NCI-H2029 (cell line): ENCODE data around the gene CCDC3.

Source experiments
- DNase-seq: peaks from one replicate; lab custom pipeline; 2025; lab: John Stamatoyannopoulos, UW

The CCDC3 gene

DNA sequence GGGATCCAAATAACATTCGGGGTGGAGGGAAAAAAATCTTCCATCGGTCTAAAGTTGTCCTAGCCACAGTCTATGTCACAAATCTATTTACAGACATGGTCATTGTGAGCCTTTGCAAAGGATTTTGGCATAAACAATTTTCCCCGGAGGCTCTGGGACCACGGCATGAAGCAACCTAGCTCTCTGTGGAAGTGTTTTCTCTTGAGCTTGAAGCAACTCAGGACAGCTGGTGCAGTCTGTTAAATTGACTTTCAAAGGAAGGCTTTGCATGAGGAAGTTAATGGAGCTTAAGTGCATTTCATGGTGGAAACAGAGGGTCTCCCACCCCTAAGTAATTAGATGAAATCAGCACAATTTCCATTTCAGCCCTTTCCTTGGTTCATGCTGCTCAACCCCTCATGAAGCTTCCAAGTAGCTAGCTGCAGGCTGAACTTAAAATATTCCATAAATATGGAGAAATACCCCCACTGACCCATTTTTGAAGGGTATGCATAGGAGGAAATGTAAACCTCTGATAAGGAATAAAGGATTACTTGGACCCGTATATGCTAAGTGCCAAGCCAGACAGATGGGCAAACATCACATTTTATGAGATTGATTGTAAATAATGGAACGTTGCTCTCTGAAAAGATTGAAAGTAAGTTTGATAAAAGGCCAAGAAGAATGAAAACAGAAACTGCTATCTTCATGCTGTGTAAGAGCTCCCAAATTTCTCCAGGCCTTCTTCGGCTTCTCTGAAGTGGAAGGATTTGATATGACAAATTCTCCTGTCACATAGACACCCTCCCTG, 39.9 kb downstream of the CCDC3 start:
- DNase-seq: no peak

DNA sequence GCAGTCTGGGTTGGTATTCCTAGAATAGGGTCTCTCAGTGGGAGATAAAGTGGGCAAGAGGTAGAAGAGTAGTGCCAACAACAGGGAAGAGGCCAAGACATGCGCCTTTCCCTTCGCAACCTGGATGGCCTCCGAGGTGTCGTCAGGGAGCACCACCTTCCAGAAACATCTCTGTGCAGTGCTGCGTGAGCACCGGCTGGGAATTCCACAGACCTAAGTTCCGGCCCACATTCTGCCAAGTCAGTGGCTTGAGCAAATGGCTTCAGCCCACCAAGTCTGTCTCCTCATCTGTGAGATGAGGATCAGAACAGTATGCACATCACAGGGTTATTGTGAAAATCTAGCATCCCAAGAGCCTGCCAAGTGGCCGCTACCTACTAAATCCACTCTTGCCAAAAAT, 40.6 kb downstream of the CCDC3 start:
- no peak for DNase-seq

DNA sequence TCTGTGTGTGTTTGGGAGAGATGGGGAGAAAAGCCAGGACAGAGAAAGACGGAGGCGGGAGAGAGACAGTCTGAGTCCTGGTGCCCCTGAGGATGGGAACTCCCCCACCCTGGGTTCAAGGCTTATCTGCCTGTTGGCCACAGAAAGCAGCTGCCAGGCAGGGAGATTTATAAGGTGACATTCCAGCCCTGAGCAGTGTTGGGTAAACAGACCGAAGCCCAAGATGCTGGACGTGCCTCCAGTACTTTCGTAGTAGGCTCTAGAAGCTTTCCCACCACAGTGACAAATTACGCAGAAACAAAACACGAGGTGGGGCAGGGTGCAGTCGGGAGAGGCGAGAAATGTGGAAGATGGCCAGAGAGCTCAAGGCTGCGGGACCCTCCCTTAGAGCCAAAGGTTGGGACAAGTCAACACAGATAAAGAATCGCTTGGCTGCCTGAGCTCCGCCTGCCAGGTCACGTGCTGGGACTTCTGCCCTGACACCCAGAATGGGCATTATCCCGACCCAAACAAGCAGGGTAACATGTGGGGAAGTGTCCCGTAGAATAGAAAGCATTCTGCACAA, 41.1 kb downstream of the CCDC3 start:
- no peak for DNase-seq

DNA sequence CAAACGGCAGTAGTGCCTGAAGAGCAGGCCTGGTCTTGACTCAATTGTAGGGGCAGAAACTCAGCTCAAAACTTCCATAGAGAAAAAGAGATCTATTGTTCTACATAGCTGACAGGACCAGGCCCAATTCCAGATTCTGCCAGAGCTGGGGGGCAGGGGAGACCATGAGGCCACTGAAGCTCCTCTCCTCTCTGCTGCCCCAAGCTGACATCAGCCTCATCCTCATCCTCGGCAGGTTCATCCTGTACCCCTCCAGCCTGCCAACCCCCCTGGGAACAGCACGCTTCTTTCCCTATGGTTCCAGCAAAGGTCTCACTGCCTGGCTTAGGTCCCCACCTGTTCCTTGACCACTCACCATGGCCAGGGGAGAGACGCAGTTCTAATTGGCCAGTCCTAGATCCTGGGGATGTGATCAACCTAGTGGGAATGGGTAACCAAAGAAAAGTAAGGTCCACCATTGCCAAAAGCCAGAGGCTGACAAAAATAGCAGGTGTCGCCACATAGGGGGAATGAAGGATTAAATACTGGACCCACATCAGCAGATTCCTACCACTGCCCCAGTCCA, 42.9 kb downstream of the CCDC3 start:
- DNase-seq: no peak

DNA sequence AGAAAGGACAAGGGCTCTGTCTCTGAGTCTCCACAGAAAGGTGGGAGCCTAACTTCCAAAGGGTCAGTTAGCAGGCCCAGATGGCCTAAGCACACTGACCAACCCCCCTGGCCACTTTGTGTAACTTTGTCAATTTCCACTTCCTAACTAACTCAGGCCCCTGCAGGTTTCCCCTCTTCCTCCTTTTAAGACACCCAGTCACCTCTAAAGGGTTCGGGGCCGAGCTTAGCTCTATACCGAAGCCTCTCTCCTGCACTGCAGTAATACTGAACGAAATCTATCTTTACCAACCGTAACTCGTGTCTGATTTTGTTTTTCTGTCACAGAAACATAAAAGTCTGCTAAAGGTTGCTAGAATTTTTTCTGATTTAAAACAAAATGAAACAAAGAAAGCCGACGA, 44.4 kb downstream of the CCDC3 start:
- DNase-seq: no peak

DNA sequence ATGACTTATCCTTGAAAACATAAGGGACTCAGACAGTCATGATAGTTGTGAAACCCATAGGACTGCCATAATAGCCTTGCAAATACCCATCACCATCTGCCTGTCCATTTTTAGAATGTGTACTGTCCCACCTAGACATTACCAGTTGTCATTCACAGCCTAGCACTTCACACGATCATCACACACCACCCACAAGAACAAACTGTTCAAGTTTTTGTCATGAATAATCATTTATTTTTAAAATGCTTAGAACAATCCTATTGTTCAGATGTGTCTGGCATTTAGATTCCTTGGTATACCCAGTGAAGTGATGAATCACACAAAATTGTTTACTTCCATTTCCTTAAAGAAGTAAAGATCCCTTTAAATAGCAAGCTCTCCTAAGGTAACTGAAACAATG, 46.6 kb downstream of the CCDC3 start:
- no peak for DNase-seq

DNA sequence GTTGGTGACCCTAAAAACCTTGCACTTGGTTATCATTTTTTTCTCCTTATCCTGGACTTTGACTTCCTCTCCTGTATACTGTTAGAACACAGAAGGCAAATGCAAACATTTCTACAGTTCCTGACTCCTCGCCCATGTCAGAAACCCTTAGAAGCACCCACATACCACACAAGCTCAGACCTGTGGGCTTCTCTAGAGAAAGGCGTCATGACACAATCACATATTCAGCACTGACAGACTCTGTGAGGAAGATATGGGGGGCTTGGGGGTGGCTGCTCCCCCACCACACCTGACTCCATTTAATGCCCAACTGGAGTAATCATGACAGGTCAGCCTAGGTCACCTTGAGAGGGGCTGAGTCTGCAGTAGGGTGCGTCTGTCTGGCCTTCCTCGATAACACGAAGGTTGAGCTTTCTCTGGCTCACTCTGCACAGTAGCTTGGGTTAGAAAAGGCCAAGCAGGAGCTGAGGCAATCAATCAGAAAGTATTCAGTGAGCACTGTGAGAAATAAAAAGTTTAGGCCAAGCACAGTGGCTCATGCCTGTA, 50.9 kb downstream of the CCDC3 start:
- DNase-seq: no peak

DNA sequence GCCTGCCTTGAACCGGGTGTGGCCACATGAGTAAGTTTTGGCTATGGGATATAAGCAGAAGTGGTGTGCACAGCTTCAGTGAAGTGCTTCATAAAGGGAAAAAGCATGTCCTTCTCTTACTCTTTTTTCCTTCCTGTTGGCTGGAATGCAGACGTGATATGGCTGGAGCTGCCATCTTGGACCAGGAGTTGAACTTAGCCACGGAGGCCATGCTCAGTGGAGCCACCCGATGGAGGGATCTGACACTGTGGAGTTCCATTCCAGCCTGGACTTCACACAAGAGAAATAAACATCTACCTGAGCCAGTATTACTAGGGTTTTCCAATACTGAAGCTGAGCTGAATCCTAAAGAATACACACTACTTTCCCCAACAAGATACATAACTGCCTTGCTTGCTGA, 52.3 kb downstream of the CCDC3 start:
- no peak for DNase-seq

DNA sequence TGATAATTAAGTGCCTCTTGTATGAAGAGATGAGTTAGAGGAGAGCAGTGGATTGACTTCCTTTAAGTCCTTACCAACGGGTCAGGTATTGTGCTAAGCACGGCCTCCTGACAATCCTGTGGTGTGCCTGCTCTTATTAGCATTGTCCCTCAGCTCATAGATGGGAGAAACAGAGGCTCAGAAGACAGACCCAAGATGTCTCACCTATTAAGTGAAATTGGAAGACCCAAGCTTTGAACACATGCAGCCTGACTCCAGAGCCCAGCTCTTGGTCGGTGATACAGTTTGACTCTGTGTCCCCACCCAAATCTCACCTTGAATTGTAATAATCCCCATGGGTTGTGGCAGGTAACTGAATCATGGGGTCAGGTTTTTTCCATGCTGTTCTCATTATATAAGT, 53.8 kb downstream of the CCDC3 start:
- DNase-seq: no peak

DNA sequence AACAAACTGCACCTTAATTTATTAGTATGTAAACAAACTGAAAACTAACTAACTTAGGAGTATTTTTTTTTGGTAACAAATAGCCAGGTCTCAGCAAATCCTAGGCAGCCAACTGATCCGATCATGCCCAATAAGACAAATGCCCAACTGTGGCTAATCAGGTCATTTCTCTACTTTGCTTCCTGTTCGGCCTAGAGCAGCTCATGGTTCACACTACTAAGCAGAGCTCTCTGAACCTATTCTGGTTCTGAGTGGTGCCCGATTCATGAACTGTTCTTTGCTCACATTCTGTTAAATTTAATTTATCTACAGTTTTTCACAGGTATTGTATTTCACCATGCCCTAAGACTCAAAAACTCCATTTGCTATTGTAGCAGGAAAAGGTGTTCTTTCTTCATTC, 55.1 kb downstream of the CCDC3 start:
- DNase-seq: no peak

DNA sequence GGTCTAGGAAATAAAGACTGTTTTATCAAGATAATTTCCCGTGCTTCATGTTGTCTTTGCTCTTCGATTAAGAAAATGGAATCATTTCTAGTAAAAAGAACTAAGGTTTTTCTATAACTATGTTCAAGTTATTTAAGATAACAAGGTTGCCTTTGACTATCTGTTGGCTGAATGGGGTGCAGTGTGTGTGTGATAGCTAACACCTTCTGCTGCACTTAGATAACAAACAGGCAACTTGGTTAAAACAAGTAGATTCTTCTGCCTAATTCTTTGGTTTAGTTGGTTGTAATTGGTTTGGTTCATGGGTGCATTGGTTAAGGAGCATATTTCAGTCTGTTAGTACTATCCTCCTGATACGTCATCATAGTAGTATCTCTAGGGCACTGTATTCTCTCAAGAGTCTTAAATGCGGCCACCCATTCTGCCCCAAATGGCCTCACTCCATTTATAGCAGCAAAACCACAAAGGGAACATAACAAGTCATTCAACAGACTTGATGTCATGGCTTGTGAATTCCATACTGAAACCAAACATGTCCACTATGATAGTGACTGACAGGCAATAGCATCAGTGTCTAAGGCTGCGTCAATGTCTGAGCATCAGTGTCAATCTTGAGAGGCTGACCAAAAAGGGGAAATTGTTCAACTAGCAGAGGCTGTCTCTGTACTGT, 55.7 kb downstream of the CCDC3 start:
- no peak for DNase-seq

DNA sequence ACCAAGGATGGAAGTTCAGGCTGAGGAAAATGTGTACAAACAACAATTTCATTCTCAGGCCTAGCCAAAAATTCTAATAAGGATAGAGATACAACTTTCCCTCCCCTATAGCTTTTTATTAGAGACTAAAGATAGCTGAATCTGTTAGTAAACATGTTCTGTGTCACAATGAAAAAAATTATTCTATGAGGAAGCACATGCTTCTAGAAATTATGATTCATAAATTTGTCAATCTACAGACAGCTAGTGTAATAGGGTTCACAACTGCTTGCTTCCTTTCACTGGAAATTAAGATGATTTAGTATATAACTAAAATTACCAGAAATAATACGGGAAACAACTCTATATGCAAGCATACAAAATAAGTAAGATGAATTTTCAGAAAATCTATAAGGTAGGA, 56.6 kb downstream of the CCDC3 start:
- no peak for DNase-seq

DNA sequence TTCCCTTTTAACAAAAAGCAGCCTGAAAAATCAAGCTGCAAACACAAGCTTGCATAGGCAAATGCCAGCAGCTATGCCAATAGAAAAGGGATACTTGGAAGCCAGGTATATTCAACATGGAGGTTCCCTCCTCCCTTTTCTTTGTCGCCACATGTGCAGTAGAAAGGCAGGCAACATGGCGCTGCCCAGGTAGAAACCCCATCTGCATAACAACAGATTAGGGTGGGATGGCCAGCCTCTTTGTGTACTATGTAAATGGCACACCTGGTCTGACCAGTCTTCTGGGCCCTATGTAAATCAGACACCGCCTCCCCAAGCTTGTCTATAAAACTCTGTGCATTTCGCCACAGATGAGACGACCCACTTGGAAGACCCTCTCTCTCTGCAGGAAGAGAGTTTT, 58.1 kb downstream of the CCDC3 start:
- no peak for DNase-seq

DNA sequence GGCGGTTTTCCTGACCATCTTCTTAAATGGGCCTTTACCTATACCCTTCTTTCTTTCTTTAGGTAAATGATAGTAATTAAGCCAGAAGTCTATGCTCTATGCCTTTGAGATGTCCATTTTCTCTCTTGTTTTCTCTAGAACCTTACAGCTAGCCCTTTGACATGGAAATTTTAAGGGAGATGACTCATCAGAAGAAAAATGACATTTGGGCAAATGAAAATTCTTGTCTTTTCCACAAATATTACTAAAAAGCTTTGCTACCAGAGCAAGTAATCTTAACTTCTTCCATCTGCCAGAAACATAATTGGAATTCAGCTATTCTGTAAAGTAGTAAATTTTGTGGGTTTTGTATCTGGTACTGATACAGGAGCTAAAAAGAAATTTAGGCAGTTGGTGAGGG, 59.5 kb downstream of the CCDC3 start:
- no peak for DNase-seq

DNA sequence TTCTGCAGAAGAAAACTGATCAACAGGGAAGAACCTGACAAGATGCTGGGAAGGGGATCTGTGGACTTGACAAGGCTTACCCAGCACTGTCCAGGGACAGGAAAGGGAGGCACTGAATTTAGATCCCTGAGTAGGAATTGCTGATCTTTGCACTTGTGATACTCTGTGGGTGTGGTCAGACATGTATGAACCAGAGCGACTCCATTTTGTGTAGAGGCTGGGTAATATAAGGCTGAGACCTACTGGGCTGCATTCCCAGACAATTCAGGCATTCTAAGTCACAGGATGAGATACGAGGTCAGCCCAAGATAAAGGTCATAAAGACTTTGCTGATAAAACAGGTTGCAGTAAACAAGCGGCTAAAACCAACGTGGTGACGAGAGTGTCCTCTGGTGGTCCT, 60.7 kb downstream of the CCDC3 start:
- DNase-seq: no peak

DNA sequence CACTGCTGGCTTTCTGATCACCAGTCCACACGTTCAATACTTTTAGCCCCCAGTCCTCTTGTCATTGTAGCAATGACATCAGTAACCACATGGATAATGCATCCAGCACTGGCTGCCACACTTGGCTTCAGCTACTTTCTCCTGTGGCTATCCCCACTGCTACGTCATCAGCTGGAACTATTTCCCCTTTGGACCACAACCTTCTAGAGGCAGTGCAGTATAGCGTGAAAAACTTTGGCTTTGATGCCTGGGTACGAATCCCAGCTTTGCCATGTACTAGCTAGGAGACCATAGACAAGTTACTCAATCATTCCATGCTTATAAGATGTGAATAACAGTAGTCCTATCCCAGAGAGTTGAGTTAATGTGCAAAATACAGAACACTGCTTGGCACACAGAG, 63.2 kb downstream of the CCDC3 start:
- no peak for DNase-seq

DNA sequence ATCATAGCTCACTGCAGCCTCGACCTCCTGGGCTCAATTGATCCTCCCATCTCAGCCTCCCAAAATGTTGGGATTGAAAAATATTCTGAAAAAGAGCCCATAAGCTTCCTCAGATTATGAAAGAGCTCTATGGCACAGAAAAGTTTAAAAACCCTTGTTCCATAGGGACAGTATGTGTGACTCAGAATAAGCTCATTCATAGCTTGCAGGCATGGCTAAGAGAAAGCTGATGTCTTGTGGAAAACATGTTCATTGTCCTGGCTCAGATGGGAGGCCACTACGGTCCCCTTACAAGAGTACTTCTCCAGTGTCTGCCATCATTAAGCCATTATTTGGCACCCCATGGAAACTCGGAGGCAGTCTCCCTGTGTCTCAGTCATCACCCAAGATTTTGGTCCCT, 64.0 kb downstream of the CCDC3 start:
- no peak for DNase-seq

DNA sequence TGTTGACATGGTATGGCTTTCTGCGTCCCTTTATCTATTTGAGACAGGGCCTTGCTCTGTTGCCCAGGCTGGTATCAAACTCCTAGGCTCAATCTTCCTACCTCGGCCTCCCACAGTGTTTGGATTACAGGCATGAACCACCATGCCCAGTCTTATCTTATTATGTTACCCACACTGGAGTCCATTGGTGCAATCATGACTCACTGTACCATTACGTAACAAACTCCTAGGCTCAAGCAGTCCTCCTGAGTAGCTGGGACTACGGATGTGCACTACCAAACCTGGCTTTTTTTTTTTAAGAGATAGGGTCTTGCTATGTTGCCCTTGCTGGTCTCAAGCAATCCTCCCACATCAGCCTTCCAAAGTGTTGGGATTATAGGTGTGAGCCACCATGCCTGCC, 66.7 kb downstream of the CCDC3 start:
- DNase-seq: no peak

DNA sequence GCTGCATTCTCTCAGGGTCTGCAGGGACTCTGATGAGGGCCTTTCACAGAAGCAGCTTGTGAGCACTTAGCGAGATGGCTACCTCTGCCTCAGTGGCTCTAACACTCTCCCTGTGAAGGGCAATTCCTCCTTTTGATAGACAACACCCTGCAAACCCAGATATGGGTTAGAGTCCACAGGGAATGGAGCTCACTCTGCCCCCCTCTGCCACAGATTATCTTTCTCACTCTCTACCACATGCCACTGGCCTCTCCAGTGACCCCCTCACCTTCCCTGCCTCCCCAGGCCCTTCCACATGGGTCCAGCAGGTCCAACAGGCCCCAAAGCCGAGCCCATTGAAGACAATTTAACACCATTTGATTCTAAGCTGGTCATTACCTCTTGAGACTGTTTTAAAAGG, 72.1 kb downstream of the CCDC3 start:
- DNase-seq: no peak

DNA sequence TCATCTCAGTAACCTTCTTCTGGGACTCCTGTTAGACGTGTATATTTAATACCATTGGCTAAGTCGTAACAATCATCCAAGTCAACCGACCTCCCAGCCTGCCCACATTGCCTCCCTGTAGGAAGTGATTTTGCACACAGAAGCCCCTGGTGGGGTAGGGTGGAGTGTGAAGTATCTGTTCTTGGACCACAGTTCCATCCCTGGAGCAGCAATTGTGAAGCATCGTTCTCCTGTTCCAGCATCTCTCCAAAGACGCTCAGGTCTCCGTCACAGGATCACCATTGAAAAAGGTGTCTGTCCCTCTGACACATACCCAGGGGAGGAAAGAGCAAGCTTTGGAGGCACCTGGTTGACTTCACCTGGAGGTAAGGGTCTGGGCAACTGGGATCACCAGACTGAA, 72.9 kb downstream of the CCDC3 start:
- DNase-seq: no peak

DNA sequence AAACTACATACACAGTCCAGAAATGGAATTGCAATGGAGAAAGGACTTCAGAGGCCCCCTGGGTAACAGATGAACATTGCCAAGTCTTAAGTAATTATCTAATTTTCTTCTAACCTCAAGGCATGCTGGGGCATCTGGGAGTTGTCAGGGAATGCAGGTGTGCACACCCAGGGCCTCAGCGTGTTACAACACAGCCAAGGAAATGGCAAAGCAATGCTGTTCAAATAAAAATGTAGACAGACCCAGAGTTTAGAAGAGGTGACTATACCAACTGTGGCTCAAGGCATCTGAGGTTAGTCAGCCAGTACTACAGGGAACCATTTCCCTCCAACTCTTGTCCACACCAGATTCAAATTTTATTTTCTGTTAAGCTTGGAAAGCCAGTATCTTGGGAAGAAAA, 73.6 kb downstream of the CCDC3 start:
- DNase-seq: no peak

DNA sequence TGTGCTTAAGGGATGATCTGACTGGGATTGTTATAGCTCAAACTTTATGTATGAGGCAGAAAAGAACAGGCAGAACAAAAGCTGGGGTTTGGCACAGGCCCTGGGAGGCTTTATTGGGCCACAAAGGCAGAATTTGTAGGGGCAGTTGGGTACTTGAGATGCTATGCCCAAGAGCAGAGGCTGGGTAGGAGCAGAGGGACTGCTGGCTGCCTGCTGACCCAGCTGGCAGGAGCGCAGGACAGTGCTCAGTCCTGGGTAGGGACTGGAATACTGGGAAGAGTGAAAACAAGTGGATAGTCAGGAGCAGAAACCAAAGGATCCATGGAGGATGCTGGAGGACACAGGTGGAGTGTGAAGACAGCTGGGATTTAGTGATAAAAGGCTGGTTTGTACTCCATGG, 75.7 kb downstream of the CCDC3 start:
- DNase-seq: no peak

DNA sequence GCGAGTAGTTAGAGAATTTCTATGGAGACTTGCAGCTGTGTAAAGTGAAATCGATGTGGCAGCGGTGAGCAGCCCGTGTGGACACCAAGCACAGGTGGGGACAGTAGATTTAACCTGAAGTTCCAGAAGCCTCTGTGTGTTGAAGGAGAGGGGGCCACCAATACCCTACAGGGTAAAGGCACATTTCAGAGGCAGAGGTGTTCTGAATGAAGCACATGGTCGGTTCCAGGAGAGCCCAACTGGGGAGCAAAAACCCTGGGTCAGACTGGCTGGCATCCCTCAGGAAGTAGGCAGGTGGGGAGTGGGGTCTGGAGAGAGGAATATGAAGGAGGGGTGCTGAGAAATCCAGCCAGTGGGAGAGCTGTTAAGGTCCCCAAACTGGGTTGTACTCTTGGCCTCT, 76.6 kb downstream of the CCDC3 start:
- no peak for DNase-seq
